HEK293 (cell line): Measurements from ENCODE around the gene NELFE.
A peak's percentile ranks its signal among the peaks of the same experiment; 100 is the strongest.

Experiments
- BCL11B ChIP-seq: fragments of 450-650 bp; formaldehyde crosslinking; IDR thresholded peaks from 2 replicates; pipeline ENCODE4 v1.5.1; 2016; ENCODE audit warnings: low read depth, missing biosample characterization, missing genetic modification characterization
- EGR2 ChIP-seq: fragments of 450-650 bp; formaldehyde crosslinking; IDR thresholded peaks from 2 replicates; pipeline ENCODE4 v1.5.1; 2016; ENCODE audit warnings: low read depth, missing biosample characterization, missing genetic modification characterization
- IKZF3 ChIP-seq: fragments of 450-650 bp; IDR thresholded peaks from 2 replicates; pipeline ENCODE4 v1.5.0; 2018; ENCODE audit warnings: missing biosample characterization, mild to moderate bottlenecking, missing genetic modification characterization, moderate library complexity
- MZF1 ChIP-seq: fragments of 450-650 bp; formaldehyde crosslinking; IDR thresholded peaks from 2 replicates; pipeline ENCODE4 v1.5.1; 2017; ENCODE audit warnings: missing biosample characterization, missing genetic modification characterization, borderline replicate concordance
- PRDM2 ChIP-seq: fragments of 450-650 bp; formaldehyde crosslinking; IDR thresholded peaks from 2 replicates; pipeline ENCODE4 v1.5.1; 2016; ENCODE audit warnings: missing biosample characterization, missing genetic modification characterization, borderline replicate concordance
- RBAK ChIP-seq: fragments of 450-650 bp; formaldehyde crosslinking; IDR thresholded peaks from 2 replicates; pipeline ENCODE4 v1.5.1; 2016; ENCODE audit warnings: missing biosample characterization, missing genetic modification characterization
- ZBTB21 ChIP-seq: fragments of 450-650 bp; formaldehyde crosslinking; IDR thresholded peaks from 2 replicates; pipeline ENCODE4 v1.5.1; 2017; ENCODE audit warnings: missing biosample characterization, missing genetic modification characterization
- ZFP41 ChIP-seq: fragments of 450-650 bp; formaldehyde crosslinking; IDR thresholded peaks from 2 replicates; pipeline ENCODE4 v1.5.1; 2016; ENCODE audit warnings: missing biosample characterization, missing genetic modification characterization, borderline replicate concordance
- ZNF121 ChIP-seq: fragments of 450-650 bp; formaldehyde crosslinking; IDR thresholded peaks from 2 replicates; pipeline ENCODE4 v1.5.1; 2016; ENCODE audit warnings: missing biosample characterization, missing genetic modification characterization
- ZNF155 ChIP-seq: fragments of 450-650 bp; formaldehyde crosslinking; IDR thresholded peaks from 2 replicates; pipeline ENCODE4 v1.5.1; 2016; ENCODE audit warnings: missing biosample characterization, missing genetic modification characterization
- ZNF221 ChIP-seq: fragments of 450-650 bp; formaldehyde crosslinking; IDR thresholded peaks from 2 replicates; pipeline ENCODE4 v1.5.1; 2017; ENCODE audit warnings: missing biosample characterization, missing genetic modification characterization, borderline replicate concordance
- ZNF248 ChIP-seq: fragments of 450-650 bp; formaldehyde crosslinking; IDR thresholded peaks from 2 replicates; pipeline ENCODE4 v1.5.1; 2017; ENCODE audit warnings: missing biosample characterization, missing genetic modification characterization
- ZNF311 ChIP-seq: fragments of 450-650 bp; formaldehyde crosslinking; IDR thresholded peaks from 2 replicates; pipeline ENCODE4 v1.5.1; 2017; ENCODE audit warnings: missing biosample characterization, missing genetic modification characterization, borderline replicate concordance
- ZNF354C ChIP-seq: fragments of 450-650 bp; formaldehyde crosslinking; IDR thresholded peaks from 2 replicates; pipeline ENCODE4 v1.5.1; 2016; ENCODE audit warnings: missing biosample characterization, missing genetic modification characterization, low read depth, borderline replicate concordance
- ZNF394 ChIP-seq: fragments of 450-650 bp; formaldehyde crosslinking; IDR thresholded peaks from 2 replicates; pipeline ENCODE4 v1.5.1; 2016; ENCODE audit warnings: missing biosample characterization, missing genetic modification characterization, mild to moderate bottlenecking, moderate library complexity, borderline replicate concordance
- ZNF513 ChIP-seq: fragments of 450-650 bp; IDR thresholded peaks from 2 replicates; pipeline ENCODE4 v1.5.1; 2018; ENCODE audit warnings: missing biosample characterization, missing genetic modification characterization
- ZNF521 ChIP-seq: fragments of 450-650 bp; formaldehyde crosslinking; IDR thresholded peaks from 2 replicates; pipeline ENCODE4 v1.5.1; 2017; ENCODE audit warnings: missing biosample characterization, mild to moderate bottlenecking, missing genetic modification characterization
- ZNF660 ChIP-seq: fragments of 450-650 bp; IDR thresholded peaks from 2 replicates; pipeline ENCODE4 v1.5.1; 2018; ENCODE audit warnings: missing biosample characterization, mild to moderate bottlenecking, missing genetic modification characterization
- ZNF747 ChIP-seq: fragments of 450-650 bp; formaldehyde crosslinking; IDR thresholded peaks from 2 replicates; pipeline ENCODE4 v1.5.1; 2016; ENCODE audit warnings: missing biosample characterization, missing genetic modification characterization
- ZSCAN5A ChIP-seq: fragments of 450-650 bp; formaldehyde crosslinking; IDR thresholded peaks from 2 replicates; pipeline ENCODE4 v1.5.1; 2016; ENCODE audit warnings: missing biosample characterization, missing genetic modification characterization
- TF ChIP-seq, protein P1 (sequence below): fragments of 450-650 bp; formaldehyde crosslinking; IDR thresholded peaks from 2 replicates; pipeline ENCODE4 v1.5.1; 2016; ENCODE audit warnings: missing biosample characterization, missing genetic modification characterization
- TF ChIP-seq, protein P2 (sequence below): fragments of 450-650 bp; formaldehyde crosslinking; IDR thresholded peaks from 2 replicates; pipeline ENCODE4 v1.5.1; 2016; ENCODE audit warnings: missing biosample characterization, missing genetic modification characterization
- TF ChIP-seq, protein P3 (sequence below): fragments of 450-650 bp; formaldehyde crosslinking; IDR thresholded peaks from 2 replicates; pipeline ENCODE4 v1.5.1; 2016; ENCODE audit warnings: missing biosample characterization, missing genetic modification characterization

Gene NELFE

GRCh38 chr6:31971993-31972708, 13.4 kb upstream of the NELFE start, which contains the start of gene DXO (continued):
- TF ChIP-seq PRDM2 (no peak), ZNF354C (tag by site-specific recombination) (no peak), MZF1 (tag by site-specific recombination) (no peak), ZNF660 (tag by site-specific recombination) (peak; percentile 58), BCL11B (tag by site-specific recombination) (0 out of 2 replicates have a peak, but pooled peaks have one; percentile 80), ZSCAN5A (tag by site-specific recombination) (no peak), ZFP41 (tag by site-specific recombination) (no peak), ZNF311 (tag by site-specific recombination) (no peak), ZNF121 (tag by site-specific recombination) (peak; percentile 36; the same call in 1 of the 2 replicates), ZNF394 (tag by site-specific recombination) (no peak), ZNF747 (tag by site-specific recombination) (no peak), EGR2 (peak; percentile 90), ZNF521 (tag by site-specific recombination) (no peak), IKZF3 (tag by site-specific recombination) (peak; percentile 100), ZBTB21 (peak; percentile 100), ZNF513 (tag by site-specific recombination) (no peak), ZNF248 (tag by site-specific recombination) (no peak), ZNF155 (no peak), RBAK (tag by site-specific recombination) (no peak), ZNF221 (tag by site-specific recombination) (no peak)
- TF ChIP-seq, protein P1, sequence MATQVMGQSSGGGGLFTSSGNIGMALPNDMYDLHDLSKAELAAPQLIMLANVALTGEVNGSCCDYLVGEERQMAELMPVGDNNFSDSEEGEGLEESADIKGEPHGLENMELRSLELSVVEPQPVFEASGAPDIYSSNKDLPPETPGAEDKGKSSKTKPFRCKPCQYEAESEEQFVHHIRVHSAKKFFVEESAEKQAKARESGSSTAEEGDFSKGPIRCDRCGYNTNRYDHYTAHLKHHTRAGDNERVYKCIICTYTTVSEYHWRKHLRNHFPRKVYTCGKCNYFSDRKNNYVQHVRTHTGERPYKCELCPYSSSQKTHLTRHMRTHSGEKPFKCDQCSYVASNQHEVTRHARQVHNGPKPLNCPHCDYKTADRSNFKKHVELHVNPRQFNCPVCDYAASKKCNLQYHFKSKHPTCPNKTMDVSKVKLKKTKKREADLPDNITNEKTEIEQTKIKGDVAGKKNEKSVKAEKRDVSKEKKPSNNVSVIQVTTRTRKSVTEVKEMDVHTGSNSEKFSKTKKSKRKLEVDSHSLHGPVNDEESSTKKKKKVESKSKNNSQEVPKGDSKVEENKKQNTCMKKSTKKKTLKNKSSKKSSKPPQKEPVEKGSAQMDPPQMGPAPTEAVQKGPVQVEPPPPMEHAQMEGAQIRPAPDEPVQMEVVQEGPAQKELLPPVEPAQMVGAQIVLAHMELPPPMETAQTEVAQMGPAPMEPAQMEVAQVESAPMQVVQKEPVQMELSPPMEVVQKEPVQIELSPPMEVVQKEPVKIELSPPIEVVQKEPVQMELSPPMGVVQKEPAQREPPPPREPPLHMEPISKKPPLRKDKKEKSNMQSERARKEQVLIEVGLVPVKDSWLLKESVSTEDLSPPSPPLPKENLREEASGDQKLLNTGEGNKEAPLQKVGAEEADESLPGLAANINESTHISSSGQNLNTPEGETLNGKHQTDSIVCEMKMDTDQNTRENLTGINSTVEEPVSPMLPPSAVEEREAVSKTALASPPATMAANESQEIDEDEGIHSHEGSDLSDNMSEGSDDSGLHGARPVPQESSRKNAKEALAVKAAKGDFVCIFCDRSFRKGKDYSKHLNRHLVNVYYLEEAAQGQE (tag by site-specific recombination): no peak
- TF ChIP-seq, protein P2, sequence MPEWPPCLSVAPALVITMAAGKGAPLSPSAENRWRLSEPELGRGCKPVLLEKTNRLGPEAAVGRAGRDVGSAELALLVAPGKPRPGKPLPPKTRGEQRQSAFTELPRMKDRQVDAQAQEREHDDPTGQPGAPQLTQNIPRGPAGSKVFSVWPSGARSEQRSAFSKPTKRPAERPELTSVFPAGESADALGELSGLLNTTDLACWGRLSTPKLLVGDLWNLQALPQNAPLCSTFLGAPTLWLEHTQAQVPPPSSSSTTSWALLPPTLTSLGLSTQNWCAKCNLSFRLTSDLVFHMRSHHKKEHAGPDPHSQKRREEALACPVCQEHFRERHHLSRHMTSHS (tag by site-specific recombination): no peak
- TF ChIP-seq, protein P3, sequence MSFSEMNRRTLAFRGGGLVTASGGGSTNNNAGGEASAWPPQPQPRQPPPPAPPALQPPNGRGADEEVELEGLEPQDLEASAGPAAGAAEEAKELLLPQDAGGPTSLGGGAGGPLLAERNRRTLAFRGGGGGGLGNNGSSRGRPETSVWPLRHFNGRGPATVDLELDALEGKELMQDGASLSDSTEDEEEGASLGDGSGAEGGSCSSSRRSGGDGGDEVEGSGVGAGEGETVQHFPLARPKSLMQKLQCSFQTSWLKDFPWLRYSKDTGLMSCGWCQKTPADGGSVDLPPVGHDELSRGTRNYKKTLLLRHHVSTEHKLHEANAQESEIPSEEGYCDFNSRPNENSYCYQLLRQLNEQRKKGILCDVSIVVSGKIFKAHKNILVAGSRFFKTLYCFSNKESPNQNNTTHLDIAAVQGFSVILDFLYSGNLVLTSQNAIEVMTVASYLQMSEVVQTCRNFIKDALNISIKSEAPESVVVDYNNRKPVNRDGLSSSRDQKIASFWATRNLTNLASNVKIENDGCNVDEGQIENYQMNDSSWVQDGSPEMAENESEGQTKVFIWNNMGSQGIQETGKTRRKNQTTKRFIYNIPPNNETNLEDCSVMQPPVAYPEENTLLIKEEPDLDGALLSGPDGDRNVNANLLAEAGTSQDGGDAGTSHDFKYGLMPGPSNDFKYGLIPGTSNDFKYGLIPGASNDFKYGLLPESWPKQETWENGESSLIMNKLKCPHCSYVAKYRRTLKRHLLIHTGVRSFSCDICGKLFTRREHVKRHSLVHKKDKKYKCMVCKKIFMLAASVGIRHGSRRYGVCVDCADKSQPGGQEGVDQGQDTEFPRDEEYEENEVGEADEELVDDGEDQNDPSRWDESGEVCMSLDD: peak; percentile 99
